Right lobe of liver (tissue), 6 donors: ENCODE measurements around the gene AQR. TPM values are rescaled to one million over a fixed set of nuclear protein-coding genes. Genes with fewer than 3 reads are reported as not detected.

ENCODE experiments used
- ATAC-seq, 4 donors: fragments of 200-7000 bp; cut with Tn5 transposase; one replicate each; pipeline ENCODE4 v1.9.1; 2020; ENCODE audit warnings: mild to moderate bottlenecking in 4 of 4, moderate library complexity in 4 of 4
- DNase-seq, 3 donors: peaks; one replicate each; pipeline ENCODE4 v3.0.0-alpha.2; 2020
- H3K27ac ChIP-seq, 3 donors: fragments of 200-600 bp; one replicate each; pipeline ENCODE4 v1.8.0; 2022
- H3K27me3 ChIP-seq, 2 donors: fragments of 200-600 bp; one replicate each; pipeline ENCODE4 v1.8.0; 2022
- H3K36me3 ChIP-seq, 4 donors: fragments of 200-600 bp; sonication (generic) in 1 of 4; one replicate each; pipeline versions ENCODE4 v1.5.1 to v1.8.0; 2017 to 2022; ENCODE audit warnings: control low read depth in 1 of 4
- H3K4me1 ChIP-seq, 4 donors: fragments of 200-600 bp; sonication (generic) in 1 of 4; one replicate each; pipeline versions ENCODE4 v1.5.1 to v1.8.0; 2017 to 2022; ENCODE audit warnings: control low read depth in 1 of 4
- H3K4me3 ChIP-seq, 3 donors: fragments of 200-600 bp; one replicate each; pipeline ENCODE4 v1.8.0; 2022
- H3K9me3 ChIP-seq, 4 donors: fragments of 200-600 bp; sonication (generic) in 1 of 4; one replicate each; pipeline versions ENCODE4 v1.5.1 to v1.8.0; 2017 to 2022; ENCODE audit warnings: control low read depth in 1 of 4
- POLR2A ChIP-seq: fragments of 450-650 bp; IDR thresholded peaks from one replicate; pipeline ENCODE4 v1.6.1; 2017; ENCODE audit warnings: antibody characterized with exemption, mild to moderate bottlenecking
- WGBS: methylation state at CpG from one replicate; pipeline ENCODE4 v1.1.6; 2018; ENCODE audit warnings: low coverage, low lambda C conversion rate; ENCODE audit not compliant: insufficient coverage; ENCODE audit errors: missing lambda C conversion rate; 5-methylcytosine and 5-hydroxymethylcytosine counted together
- intact Hi-C, 2 donors: fragments of 100-400 bp; cut with DNase I; formaldehyde crosslinking; loops; one replicate each; pipeline versions ENCODE4 v1.11.2 to v1.14.1; 2022
- total RNA-seq, 6 experiments: library from RNA; depleted of rRNA in 2 of 6; stranded (reverse); fragments of >200 nt in 2 of 6; fragmentation: NEBNext Ultra II Directional in 3 of 6; extraction: Animal tissue kit (Norgen Biotek cat#: 25700) in 3 of 6; gene quantifications; one replicate each; pipeline versions ENCODE4 v1.1.0 to v1.2.4, GENCODE V29; 2016 to 2023
- TF ChIP-seq, protein P1 (sequence below), 4 donors: fragments of 200-600 bp in 3 of 4; fragments of 450-650 bp in 1 of 4; IDR thresholded peaks; one replicate each; pipeline versions ENCODE4 v1.5.1 to v1.8.0; 2016 to 2022; ENCODE audit warnings: antibody characterized with exemption in 4 of 4, mild to moderate bottlenecking in 2 of 4
- donor health status: DM: no; HTN: yes; CAD: no.
- donor health status: DM: no; HTN: no; CAD: no.
- donor health status: DM: no; HTN: no; CAD: no.
- donor health status: DM: no; HTN: yes; CAD: no.
- donor health status: DM: no; HTN: yes; CAD: no.

AQR gene
- total RNA-seq, 6 experiments from 2014 or later, result 9.1 to 15.3 (median 11.8) TPM

DNA sequence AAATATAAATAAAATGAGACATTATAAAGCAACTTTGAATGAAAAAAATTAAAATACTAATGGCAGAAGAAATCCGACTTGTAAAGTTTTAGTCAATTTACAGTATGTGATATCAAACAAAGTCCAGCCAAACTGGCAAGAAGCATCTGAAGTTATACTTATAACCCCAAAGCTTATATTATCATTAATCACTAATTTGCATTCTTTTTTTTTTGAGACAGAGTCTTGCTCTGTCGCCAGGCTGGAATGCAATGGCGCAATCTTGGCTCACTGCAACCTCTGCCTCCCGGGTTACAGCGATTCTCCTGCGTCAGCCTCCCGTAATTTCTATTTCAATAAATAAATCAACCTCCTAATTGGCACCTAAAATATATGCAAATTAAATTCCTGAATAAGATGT lies 80.1 kb downstream of the AQR start:
- TF ChIP-seq, protein P1, sequence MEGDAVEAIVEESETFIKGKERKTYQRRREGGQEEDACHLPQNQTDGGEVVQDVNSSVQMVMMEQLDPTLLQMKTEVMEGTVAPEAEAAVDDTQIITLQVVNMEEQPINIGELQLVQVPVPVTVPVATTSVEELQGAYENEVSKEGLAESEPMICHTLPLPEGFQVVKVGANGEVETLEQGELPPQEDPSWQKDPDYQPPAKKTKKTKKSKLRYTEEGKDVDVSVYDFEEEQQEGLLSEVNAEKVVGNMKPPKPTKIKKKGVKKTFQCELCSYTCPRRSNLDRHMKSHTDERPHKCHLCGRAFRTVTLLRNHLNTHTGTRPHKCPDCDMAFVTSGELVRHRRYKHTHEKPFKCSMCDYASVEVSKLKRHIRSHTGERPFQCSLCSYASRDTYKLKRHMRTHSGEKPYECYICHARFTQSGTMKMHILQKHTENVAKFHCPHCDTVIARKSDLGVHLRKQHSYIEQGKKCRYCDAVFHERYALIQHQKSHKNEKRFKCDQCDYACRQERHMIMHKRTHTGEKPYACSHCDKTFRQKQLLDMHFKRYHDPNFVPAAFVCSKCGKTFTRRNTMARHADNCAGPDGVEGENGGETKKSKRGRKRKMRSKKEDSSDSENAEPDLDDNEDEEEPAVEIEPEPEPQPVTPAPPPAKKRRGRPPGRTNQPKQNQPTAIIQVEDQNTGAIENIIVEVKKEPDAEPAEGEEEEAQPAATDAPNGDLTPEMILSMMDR (IDR thresholded peaks at IDR 0.05), result no peak
- no peak for TF ChIP-seq POLR2A

DNA sequence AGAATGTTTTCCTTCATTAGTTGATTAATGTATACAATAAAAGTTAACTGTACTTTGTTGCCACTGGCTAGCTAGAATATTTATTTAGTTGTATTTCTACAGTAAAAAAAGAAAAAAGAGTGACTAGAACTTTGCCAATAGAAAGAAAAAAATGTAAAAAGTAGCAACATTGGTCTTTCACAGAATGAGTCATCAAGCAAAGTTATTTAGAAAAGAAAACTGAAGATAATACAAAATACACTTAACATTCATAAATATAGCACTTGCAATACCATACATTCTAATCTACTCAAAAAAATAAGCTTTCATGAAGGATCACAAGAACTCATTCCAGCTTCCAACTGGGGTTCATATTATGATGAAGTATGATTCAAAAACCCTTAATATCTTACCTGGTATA lies 83.4 kb downstream of the AQR start:
- Histone ChIP-seq H3K4me1 (no peaks in the 10 kb centered on the region), H3K36me3 (peaks cover 0 to 40% (median 12%) of the 10 kb centered on the region in 4 donors), H3K9me3 (no peaks in the 10 kb centered on the region), H3K27ac (no peak overlapping the region), H3K27me3 (no peaks in the 10 kb centered on the region), H3K4me3 (no peak overlapping the region)
- DNase-seq (no peak), ATAC-seq (no peak)
- no peak for TF ChIP-seq POLR2A
- TF ChIP-seq, protein P1 (IDR thresholded peaks at IDR 0.05), result no peak
- intact Hi-C loops, result no loop called here

More for the DNA sequence above, 80.1 kb downstream of the AQR start:
- no peak for DNase-seq
- no peak for ATAC-seq
- Histone ChIP-seq H3K9me3 (no peaks in the 10 kb centered on the region), H3K27ac (no peak overlapping the region), H3K27me3 (no peaks in the 10 kb centered on the region), H3K4me3 (no peak overlapping the region), H3K4me1 (no peaks in the 10 kb centered on the region), H3K36me3 (peaks cover 0 to 22% (median 15%) of the 10 kb centered on the region in 4 donors)
- intact Hi-C loops, result no loop called here
- 89% methylated on average over 7 of the region's 7 CpGs for WGBS

DNA sequence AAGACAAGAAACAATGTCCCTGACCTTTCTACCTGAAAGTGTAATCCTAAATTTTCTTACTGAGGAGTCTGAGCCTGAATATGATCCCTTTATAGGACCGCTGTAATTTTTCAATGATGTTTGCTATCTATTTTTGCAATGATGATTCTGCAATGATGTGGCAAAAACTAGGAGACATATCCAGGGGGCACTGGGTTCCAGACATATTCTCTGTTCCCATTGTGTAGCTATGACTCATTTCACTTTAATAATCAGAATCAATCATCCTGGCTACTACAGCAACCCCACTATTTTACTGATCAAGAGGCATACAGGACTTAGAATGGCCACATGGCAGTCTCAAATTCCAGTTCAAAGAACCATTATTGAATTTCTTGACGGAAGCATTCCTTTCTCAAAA lies 85.9 kb downstream of the AQR start:
- no peaks in the 10 kb centered on the region for H3K4me1 ChIP-seq
- no peak for TF ChIP-seq POLR2A
- TF ChIP-seq, protein P1 (IDR thresholded peaks at IDR 0.05), result no peak
- H3K9me3 ChIP-seq, result no peaks in the 10 kb centered on the region
- WGBS, result 100% methylated on average over 2 of the region's 2 CpGs
- DNase-seq (no peak), ATAC-seq (no peak)
- peaks cover 0 to 40% (median 3%) of the 10 kb centered on the region in 4 donors for H3K36me3 ChIP-seq
- H3K4me3 ChIP-seq, result no peak overlapping the region
- no peak overlapping the region for H3K27ac ChIP-seq
- intact Hi-C loops, result no loop called here
- H3K27me3 ChIP-seq, result no peaks in the 10 kb centered on the region

DNA sequence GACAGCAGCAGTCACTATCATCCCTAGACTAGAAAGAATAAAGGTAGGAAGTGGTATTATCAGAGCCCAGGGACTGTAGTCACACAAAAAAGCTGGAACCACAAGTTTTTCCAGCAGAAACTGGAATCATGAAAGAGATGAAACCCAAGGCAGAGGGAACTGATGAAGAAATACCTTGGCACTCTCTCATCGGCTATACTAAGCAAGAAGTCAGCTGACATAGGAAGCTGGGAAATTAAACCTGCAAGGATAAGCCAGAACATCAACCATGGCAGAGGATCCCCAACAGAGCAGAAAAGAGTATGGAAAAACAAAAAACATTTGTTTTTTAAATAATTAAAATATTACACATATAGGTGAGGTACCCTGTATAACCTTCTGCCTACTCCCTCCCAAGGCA lies 86.5 kb downstream of the AQR start:
- Histone ChIP-seq H3K4me1 (no peaks in the 10 kb centered on the region), H3K4me3 (no peak overlapping the region), H3K27ac (no peak overlapping the region), H3K27me3 (no peaks in the 10 kb centered on the region), H3K9me3 (no peaks in the 10 kb centered on the region), H3K36me3 (peaks cover 0 to 40% (median 3%) of the 10 kb centered on the region in 4 donors)
- DNase-seq (no peak), ATAC-seq (no peak)
- no peak for TF ChIP-seq POLR2A
- TF ChIP-seq, protein P1 (IDR thresholded peaks at IDR 0.05), result no peak
- intact Hi-C loops, result no loop called here
- WGBS, result 91% methylated on average over 1 of the region's 1 CpG

DNA sequence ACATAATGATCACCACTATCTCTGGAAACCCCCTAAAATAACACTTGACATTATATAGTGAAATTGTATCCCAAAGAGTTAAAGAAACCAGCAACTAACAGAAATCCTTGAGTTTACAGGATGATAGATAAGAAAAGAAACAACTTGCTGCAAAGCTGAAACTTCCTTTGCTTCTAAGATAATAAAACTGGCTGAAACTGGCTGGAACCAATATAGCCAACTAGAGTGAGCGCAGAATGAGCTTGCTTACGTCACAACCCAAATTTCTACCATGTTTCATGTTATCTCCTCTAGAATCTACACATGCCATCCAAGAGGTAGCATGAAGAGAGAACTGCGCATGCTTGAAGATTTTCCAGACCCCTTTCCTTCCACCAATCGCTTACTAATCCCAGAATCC lies 90.4 kb downstream of the AQR start:
- peaks cover 0 to 31% (median 7%) of the 10 kb centered on the region in 4 donors for H3K36me3 ChIP-seq
- no peaks in the 10 kb centered on the region for H3K4me1 ChIP-seq
- no peaks in the 10 kb centered on the region for H3K27me3 ChIP-seq
- no peak overlapping the region for H3K27ac ChIP-seq
- intact Hi-C loops, result no loop called here
- ATAC-seq (no peak), DNase-seq (no peak)
- WGBS, result 74% methylated on average over 4 of the region's 4 CpGs
- no peak overlapping the region for H3K4me3 ChIP-seq
- no peaks in the 10 kb centered on the region for H3K9me3 ChIP-seq
- TF ChIP-seq POLR2A, result no peak
- TF ChIP-seq, protein P1 (IDR thresholded peaks at IDR 0.05), result no peak
